ENCODE measurements around the gene IL17A. TPM values are rescaled to one million over a fixed set of nuclear protein-coding genes. Genes with fewer than 3 reads are reported as not detected.

IL17A gene
- total RNA-seq, 2 donors from 2014 or later = 0.22 to 2.8 TPM

Other genes with a start within 250 kb of the IL17A start
- gene PKHD1, start 98.8 kb upstream of the IL17A start, total RNA-seq = under 1 TPM; 0.02 TPM
- gene IL17F, start 58.1 kb downstream of the IL17A start, total RNA-seq = 10 to 100 TPM in 1 of 2 donors, under 1 TPM in 1; 0.50 to 12.3 TPM
- 100 to 1,000 TPM; 184 to 238 TPM for gene MCM3, start 98.4 kb downstream of the IL17A start, total RNA-seq
- 10 to 100 TPM; 14.6 to 21.0 TPM for gene PAQR8, start 175.8 kb downstream of the IL17A start, total RNA-seq
- 1 to 10 TPM; 4.6 to 5.1 TPM for gene EFHC1, start 234.0 kb downstream of the IL17A start, total RNA-seq